Neural cell (in vitro differentiated cells): ENCODE measurements around the gene NCAM1.

Experiments used
- REST ChIP-seq: IDR thresholded peaks from 2 replicates; pipeline ENCODE4 v1.6.1; 2012; ENCODE audit warnings: borderline replicate concordance
- TF ChIP-seq, protein P1 (sequence below): fragments of 450-650 bp; IDR thresholded peaks from 2 replicates; pipeline ENCODE4 v1.5.1; 2014; ENCODE audit warnings: antibody characterized with exemption, mild to moderate bottlenecking, moderate library complexity; ENCODE audit not compliant: poor library complexity, severe bottlenecking

DNA sequence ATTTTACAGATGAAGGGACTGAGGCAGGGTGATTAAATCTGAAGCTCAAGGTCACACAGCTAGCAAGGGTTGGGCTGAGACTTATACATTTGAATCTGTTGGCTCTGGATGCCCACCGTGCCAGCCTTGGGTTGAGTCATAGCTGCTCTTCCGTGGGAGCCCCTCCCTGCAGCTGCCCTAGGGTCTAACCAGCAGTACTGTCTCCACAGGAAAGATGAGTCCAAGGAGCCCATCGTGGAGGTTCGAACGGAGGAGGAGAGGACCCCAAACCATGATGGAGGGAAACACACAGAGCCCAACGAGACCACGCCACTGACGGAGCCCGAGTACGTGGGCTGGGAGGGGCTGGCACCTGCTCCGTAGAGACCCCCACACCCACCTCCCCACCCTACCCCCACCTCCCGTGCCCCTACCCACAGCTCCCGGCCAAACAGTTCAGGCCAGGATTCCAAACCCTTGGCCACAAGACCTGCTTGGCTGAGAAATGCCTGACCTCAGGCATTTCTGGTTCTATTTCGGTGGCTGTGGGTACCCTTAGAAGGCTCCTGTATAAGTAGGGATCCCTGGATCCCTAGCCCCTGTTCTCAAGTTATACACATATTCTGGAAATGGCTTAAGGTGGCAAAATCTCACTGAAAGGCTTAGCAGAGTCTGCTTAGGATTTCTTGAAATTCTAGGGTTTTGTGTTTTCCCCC, 310.5 kb downstream of the NCAM1 start:
- TF ChIP-seq REST = no peak
- TF ChIP-seq, protein P1, sequence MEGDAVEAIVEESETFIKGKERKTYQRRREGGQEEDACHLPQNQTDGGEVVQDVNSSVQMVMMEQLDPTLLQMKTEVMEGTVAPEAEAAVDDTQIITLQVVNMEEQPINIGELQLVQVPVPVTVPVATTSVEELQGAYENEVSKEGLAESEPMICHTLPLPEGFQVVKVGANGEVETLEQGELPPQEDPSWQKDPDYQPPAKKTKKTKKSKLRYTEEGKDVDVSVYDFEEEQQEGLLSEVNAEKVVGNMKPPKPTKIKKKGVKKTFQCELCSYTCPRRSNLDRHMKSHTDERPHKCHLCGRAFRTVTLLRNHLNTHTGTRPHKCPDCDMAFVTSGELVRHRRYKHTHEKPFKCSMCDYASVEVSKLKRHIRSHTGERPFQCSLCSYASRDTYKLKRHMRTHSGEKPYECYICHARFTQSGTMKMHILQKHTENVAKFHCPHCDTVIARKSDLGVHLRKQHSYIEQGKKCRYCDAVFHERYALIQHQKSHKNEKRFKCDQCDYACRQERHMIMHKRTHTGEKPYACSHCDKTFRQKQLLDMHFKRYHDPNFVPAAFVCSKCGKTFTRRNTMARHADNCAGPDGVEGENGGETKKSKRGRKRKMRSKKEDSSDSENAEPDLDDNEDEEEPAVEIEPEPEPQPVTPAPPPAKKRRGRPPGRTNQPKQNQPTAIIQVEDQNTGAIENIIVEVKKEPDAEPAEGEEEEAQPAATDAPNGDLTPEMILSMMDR = no peak
